ENCODE data around the gene SNX5.

DNA sequence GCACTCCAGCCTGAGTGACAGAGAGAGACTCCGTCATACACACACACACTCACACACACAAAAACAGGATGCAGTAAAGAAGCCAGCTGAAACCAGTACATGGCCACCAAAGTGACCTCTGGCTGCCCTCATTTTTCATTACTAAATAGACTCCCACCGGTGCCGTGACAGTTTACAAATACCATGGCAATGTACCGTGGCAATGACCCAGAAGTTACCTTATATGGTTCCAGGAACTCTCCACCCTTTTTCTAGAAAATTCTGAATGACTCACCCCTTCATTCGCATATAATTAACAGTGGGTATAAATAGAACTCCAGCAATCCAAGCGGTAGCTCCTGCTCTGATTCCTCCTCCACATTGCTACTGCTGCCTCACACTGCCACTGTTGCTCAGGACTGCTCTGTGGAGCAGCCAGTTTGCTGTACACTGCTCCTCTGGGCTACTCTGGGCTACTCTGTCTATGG, 57.7 kb downstream of the SNX5 start:
- TF ChIP-seq, protein P1, sequence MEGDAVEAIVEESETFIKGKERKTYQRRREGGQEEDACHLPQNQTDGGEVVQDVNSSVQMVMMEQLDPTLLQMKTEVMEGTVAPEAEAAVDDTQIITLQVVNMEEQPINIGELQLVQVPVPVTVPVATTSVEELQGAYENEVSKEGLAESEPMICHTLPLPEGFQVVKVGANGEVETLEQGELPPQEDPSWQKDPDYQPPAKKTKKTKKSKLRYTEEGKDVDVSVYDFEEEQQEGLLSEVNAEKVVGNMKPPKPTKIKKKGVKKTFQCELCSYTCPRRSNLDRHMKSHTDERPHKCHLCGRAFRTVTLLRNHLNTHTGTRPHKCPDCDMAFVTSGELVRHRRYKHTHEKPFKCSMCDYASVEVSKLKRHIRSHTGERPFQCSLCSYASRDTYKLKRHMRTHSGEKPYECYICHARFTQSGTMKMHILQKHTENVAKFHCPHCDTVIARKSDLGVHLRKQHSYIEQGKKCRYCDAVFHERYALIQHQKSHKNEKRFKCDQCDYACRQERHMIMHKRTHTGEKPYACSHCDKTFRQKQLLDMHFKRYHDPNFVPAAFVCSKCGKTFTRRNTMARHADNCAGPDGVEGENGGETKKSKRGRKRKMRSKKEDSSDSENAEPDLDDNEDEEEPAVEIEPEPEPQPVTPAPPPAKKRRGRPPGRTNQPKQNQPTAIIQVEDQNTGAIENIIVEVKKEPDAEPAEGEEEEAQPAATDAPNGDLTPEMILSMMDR (IDR thresholded peaks at IDR 0.05): no peak
- TF ChIP-seq EZH2 (IDR thresholded peaks at IDR 0.05; ENCODE audit: borderline replicate concordance, insufficient read depth, low read depth, low read length, poor library complexity, severe bottlenecking): no peak
